HCT116 (cell line): ENCODE data around the gene IDH3G. TPM values are rescaled to one million over a fixed set of nuclear protein-coding genes. Genes with fewer than 3 reads are reported as not detected.

ENCODE experiments used
- total RNA-seq: library from RNA; stranded (reverse); gene quantifications from one replicate; pipeline ENCODE4 v1.2.1, GENCODE V29; 2021; ENCODE audit not compliant: unreplicated experiment

The IDH3G gene
- total RNA-seq, 1 experiment from 2014 or later: 49.7 TPM

Other genes with a start within 250 kb of the IDH3G start
- 20.3 TPM for gene CCNQ, start 195.2 kb downstream of the IDH3G start, total RNA-seq
- 14.2 TPM for gene DUSP9, start 147.2 kb downstream of the IDH3G start, total RNA-seq
- 0.84 TPM for gene PNCK, start 120.6 kb downstream of the IDH3G start, total RNA-seq
- gene SLC6A8, start 106.4 kb downstream of the IDH3G start, total RNA-seq: 101 TPM
- gene BCAP31, start 70.0 kb downstream of the IDH3G start, total RNA-seq: 185 TPM
- gene ABCD1, start 69.5 kb downstream of the IDH3G start, total RNA-seq: 7.1 TPM
- gene PLXNB3, start 30.1 kb downstream of the IDH3G start, total RNA-seq: 4.8 TPM
- not detected for gene SRPK3, start 13.3 kb downstream of the IDH3G start, total RNA-seq
- 182 TPM for gene SSR4, start 293 bp upstream of the IDH3G start, total RNA-seq
- gene PDZD4, start 36.2 kb upstream of the IDH3G start, total RNA-seq: 0.30 TPM
- gene L1CAM, start 91.8 kb upstream of the IDH3G start, total RNA-seq: 14.8 TPM
- not detected for gene AVPR2, start 110.3 kb upstream of the IDH3G start, total RNA-seq
- gene ARHGAP4, start 131.9 kb upstream of the IDH3G start, total RNA-seq: 67.4 TPM
- gene NAA10, start 140.7 kb upstream of the IDH3G start, total RNA-seq: 124 TPM
- gene RENBP, start 150.3 kb upstream of the IDH3G start, total RNA-seq: 1.3 TPM
- 72.8 TPM for gene HCFC1, start 177.4 kb upstream of the IDH3G start, total RNA-seq
- 12.6 TPM for gene TMEM187, start 178.4 kb upstream of the IDH3G start, total RNA-seq
- 92.3 TPM for gene IRAK1, start 225.5 kb upstream of the IDH3G start, total RNA-seq